ENCODE results near the gene NKPD1.

- TF ChIP-seq CTCF (IDR thresholded peaks at IDR 0.05; ENCODE audit: low read depth, low read length, missing input control) (no peak), RXRA (IDR thresholded peaks at IDR 0.05) (no peak), GABPA (IDR thresholded peaks at IDR 0.05 in 1 of 2, conservative IDR thresholded peaks at IDR 0.05 in 1 of 2) (no peak), YY1 (IDR thresholded peaks at IDR 0.05) (no peak), MAX (IDR thresholded peaks at IDR 0.05) (no peak), JUND (IDR thresholded peaks at IDR 0.05) (no peak), REST (IDR thresholded peaks at IDR 0.05) (no peak), SP1 (IDR thresholded peaks at IDR 0.05) (no peak), TAF1 (conservative IDR thresholded peaks at IDR 0.05) (no peak), RAD21 (IDR thresholded peaks at IDR 0.05) (no peak), FOXA2 (IDR thresholded peaks at IDR 0.05) (no peak), FOXA1 (IDR thresholded peaks at IDR 0.05) (no peak), EGR1 (IDR thresholded peaks at IDR 0.05; ENCODE audit: low read depth in 2 of 2) (no peak)
Observed at GRCh38 chr19:45172173-45172572, 11.4 kb upstream of the NKPD1 start.
